NCI-H1092 (cell line): Measurements from ENCODE around the gene MUC2.
"Not testable (repeated sequence)": the region's sequence is repeated elsewhere in the genome, so short reads cannot be mapped to it uniquely, and the experiment has no call there.

ENCODE experiments used
- DNase-seq: peaks from one replicate; lab custom pipeline; 2025; lab: John Stamatoyannopoulos, UW

Gene MUC2

GRCh38 chr11:1106387-1106786 is 31.7 kb downstream of the MUC2 start:
- no peak for DNase-seq

- DNase-seq: no peak
Measured at GRCh38 chr11:1107316-1108245, 32.9 kb downstream of the MUC2 start.

DNA sequence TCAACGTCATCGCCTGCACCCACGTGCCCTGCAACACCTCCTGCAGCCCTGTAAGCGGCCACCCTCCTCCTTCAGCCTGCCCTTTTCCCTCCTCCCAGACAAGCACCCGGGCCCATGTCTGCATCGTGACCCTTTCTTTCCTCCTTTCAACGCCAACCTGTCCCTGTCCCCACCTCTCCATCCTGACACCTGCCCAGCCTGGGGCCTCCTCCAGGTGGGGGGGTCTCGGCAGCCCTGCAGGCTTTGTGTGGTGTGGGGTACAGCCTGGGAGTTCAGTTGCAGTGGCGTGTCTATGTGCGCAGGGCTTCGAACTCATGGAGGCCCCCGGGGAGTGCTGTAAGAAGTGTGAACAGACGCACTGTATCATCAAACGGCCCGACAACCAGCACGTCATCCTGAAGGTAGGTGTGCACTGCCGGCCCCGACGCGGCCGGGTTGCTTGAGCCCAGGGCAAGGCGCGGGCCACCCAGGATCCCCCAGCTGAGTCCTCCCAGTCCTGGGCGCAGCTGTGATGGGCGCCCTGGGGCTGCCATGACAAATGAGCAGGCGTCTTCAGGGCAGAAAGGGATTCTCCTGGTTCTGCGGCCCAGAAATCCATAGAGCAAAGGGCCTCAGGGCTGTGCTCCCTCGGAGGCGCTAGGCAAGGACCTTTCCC is 33.7 kb downstream of the MUC2 start:
- no peak for DNase-seq

GRCh38 chr11:1109101-1109917 is 34.6 kb downstream of the MUC2 start:
- DNase-seq: no peak

DNA sequence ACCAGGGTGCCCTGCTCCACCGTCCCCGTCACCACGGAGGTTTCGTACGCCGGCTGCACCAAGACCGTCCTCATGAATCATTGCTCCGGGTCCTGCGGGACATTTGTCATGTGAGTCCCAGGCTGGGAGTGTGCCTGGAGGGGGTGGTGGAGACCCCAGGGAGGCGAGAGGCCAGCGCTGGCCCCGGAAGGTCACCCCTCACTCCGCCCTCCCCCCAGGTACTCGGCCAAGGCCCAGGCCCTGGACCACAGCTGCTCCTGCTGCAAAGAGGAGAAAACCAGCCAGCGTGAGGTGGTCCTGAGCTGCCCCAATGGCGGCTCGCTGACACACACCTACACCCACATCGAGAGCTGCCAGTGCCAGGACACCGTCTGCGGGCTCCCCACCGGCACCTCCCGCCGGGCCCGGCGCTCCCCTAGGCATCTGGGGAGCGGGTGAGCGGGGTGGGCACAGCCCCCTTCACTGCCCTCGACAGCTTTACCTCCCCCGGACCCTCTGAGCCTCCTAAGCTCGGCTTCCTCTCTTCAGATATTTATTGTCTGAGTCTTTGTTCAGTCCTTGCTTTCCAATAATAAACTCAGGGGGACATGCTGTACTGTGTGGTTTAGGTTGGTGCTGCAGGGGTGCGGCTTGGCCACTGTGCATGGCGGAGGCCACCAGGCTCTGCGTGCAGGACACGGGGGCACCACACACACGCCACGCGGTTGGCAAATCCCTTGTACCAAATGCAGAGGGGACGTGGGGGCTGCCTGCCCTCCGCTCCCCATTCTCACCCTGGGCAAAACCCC is 35.4 kb downstream of the MUC2 start:
- DNase-seq: no peak

DNA sequence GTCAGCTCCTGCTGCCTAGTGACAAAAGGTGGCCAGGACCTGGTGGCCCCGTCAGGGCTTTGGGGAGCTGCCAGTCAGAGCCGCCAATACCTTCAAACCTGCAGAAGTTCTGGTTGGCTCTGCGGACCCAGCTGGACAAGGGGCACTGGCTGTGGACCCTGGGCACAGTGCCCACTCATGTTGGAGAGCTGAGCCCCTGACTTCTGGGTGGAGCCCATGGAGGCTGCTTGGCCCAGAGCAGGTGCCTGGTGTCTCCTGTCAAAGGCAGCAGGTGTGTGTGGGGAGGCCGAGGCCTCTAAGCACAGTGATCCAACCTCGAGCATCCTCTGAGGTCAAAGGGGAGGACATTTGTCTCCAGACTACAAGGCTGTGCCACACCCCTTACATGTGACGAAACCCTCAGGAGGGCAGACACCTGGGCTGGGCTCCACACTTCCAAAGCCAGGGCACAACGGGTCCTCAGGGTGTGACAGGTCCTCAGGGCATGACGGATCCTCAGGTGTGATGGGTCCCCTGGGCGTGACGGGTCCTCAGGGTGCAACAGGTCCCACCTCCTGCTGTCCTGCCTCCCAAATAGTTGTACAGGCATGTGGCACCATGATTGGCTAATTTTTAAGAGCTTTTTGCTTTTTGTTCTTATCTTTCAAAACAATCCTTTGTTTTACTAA is 37.0 kb downstream of the MUC2 start:
- DNase-seq: no peak

DNA sequence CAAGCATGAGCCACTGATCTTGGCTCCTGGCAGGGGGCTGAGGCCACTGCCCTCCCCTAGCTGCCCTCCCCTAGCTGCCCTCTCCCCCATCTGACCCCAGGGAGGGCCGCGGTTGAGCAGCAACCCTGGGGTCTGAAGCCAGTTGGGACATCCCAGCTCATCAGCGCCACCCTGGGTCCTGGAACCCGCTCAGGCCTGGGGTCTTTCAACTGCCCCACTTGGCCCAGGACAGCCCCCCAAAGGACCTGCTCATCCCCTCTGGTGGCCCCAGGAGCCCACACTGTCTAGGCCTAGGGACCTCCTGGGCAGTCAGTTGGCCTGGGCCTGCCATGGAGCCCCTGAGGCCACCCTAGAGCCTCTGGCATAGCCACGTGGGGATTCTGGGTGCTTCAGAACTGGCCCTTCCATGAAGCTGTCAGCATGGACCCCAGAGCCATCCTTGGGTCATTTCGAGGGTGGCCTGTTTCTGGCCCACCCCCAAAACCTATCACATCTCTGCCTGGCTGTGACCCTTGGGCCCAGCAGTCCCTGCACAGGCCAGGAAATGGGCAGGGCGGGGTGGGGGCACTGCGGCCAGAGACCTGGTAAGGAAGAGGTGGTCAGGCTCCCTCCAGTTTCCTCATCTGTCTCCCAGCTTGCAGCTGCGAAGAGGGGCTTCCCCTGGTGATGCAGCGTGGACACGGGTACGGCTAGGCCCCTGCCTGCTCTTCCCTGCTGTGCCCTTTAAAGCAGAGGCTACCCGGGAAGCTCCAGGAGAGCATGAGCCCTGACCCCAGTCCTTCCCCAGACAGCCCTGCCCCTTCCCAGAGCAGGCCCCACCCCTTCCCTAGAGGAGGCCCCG is 37.9 kb downstream of the MUC2 start:
- no peak for DNase-seq

DNA sequence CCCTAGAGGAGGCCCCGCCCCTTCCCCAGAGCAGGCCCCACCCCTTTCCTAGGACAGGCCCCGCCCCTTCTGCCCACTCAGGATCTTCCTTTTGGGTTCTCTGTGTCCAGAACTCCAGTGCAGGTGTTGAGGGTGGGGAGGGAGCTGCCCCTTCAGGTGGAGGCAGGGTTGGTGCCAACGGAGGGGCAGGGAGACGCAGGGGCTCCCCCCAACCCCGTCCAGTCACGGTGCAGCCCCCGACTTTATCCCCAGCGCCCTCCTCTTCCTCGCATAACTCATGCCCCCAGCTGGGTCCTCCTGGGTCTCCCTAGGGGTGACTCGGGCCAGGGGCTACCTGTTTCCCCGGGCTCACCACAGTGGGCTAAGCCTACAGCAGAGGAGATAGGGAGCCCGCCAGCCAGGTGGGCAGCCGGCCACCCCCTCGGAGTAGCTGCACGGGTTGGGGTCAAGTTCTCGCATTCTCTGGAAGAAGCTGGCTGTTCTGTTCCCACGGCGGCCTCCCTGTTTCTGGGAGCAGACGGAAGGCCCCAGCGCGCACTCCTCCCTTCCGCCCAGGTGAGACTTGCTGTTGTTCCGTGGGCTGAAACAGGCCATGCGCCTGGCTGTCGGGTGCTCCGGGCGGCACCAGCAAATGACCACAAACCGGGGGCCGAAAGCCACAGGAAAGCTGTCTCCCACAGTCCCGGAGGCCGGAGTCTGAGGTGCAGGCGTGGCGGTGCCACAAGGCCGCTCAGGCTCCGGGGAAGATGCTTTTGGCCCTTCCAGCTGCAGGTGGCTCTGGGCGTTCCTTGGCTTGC is 38.9 kb downstream of the MUC2 start:
- no peak for DNase-seq

DNA sequence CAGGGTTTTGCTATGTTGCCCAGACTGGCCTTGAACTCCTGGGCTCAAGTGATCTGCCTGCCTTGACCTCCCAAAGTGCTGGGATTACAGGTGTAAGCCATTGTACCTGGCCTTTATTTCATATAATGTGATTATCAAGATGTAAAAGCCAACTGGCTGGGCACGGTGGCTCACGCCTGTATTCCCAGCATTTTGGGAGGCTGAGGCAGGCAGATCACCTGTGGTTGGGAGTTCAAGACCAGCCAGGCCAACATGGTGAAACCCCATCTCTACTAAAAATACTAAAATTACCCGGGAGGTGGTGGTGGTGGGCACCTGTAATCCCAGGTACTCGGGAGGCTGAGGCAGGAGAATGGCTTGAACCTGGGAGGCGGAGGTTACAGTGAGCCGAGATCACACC is 40.6 kb downstream of the MUC2 start:
- not testable (repeated sequence) for DNase-seq

DNA sequence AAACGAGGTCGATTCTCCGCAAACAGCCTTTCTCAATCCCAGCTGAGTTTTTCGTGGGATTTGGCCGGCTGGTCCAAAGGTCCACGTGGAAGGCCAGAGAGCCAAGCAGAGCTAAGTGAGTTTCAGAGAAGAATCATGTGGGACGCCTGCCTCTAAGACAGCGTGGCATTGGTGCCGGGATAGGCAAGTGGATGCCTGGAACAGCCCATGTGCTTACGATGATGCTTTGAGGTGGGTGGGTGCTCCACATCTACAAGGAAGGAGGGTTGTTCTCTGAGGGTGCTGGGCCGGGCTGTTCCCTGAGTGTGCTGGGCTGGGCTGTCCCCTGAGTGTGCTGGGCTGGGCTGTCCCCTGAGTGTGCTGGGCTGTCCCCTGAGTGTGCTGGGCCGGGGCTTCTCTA is 41.4 kb downstream of the MUC2 start:
- no peak for DNase-seq

GRCh38 chr11:1116666-1117390 is 42.2 kb downstream of the MUC2 start:
- DNase-seq: no peak

GRCh38 chr11:1117992-1118391 is 43.3 kb downstream of the MUC2 start:
- no peak for DNase-seq

- DNase-seq: no peak
Measured at GRCh38 chr11:1118755-1119603, 44.3 kb downstream of the MUC2 start.

- DNase-seq: no peak
Measured at GRCh38 chr11:1119604-1120146, 45.0 kb downstream of the MUC2 start.

GRCh38 chr11:1120532-1121330 is 46.1 kb downstream of the MUC2 start:
- no peak for DNase-seq

GRCh38 chr11:1121331-1121812 is 46.7 kb downstream of the MUC2 start:
- DNase-seq: no peak
